ENCODE results near the gene ANGPTL5. TPM values are rescaled to one million over a fixed set of nuclear protein-coding genes. Genes with fewer than 3 reads are reported as not detected.
"Not testable (repeated sequence)": the region's sequence is repeated elsewhere in the genome, so short reads cannot be mapped to it uniquely, and the experiment has no call there.

Gene ANGPTL5
- total RNA-seq, 2 experiments from 2014 or later, result not detected

DNA sequence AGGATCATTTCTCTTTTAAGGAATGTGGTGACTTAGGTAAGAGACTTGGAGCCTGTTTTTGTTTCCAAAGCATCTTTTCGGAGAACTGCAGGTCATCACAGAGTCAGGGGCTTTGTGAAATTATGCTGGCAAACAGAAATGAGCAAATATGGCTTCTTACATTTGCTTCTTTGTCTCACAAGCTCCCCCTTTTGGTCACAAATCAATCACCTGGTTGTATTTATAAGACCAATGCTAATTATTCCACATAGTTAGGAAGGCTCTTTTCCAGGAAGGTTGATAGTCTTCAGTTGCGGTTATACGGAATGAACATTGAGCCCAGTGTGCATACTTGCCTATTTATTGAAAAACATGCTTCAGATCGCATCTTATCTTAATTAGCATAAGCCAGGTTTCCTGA is 36.1 kb downstream of the ANGPTL5 start:
- no peak overlapping the region for H3K4me3 Mint-ChIP-seq
- CTCF ChIA-PET, result interaction anchor here (0.6 to 1.8 kb wide), 5 partner anchors 17 to 127 kb away, joined by 3 to 10 read pairs (median 3); no protein-coding TSS in a partner anchor
- H3K9me3 Mint-ChIP-seq, result no peaks in the 10 kb centered on the region
- no peaks in the 10 kb centered on the region for H3K36me3 Mint-ChIP-seq (ENCODE audit: low read depth)
- no peak for DNase-seq
- intact Hi-C loops (cut with micrococcal nuclease), result no loop called here
- H3K27me3 Mint-ChIP-seq (ENCODE audit: low read depth), result peaks cover 12% of the 10 kb centered on the region
- no peaks in the 10 kb centered on the region for H3K4me1 Mint-ChIP-seq (ENCODE audit: low read depth)
- H3K27ac Mint-ChIP-seq, result no peak overlapping the region

DNA sequence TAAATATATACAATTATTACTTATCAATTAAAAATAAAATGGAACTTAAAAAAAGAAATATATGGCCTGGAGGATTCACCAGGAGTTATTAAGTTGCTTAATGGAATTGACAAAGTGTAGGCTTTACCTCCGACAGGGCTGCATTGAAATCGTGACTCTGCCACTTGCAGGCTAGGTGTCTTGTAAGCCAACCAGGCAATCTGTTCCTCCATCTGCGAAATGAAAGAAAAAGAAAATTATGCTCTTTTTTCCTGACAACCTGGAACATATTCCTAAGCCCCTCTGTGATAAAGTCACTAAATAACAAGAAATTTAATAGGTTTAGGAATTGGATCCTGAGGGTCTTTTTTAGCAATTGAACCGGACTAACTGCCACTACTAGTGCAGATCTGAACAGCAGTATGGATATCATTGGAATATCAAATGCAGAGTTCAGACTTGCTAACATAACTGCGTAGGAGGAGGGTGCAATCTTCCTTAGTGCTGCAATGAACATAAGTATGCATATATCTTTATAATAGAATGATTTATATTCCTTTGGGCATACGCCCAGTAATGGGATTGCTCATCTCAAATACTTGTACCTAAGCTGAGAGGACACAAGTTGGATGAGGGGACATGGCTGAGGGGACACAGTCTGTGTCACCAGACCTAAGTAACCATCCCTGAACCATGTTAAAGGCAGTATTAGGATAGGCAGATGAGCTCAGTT is 44.0 kb downstream of the ANGPTL5 start:
- no peaks in the 10 kb centered on the region for H3K9me3 Mint-ChIP-seq
- CTCF ChIA-PET, result interaction anchor here (0.7 to 1.1 kb wide), 2 partner anchors 11 to 136 kb away, joined by 3 read pairs; no protein-coding TSS in a partner anchor
- H3K27me3 Mint-ChIP-seq (ENCODE audit: low read depth), result no peaks in the 10 kb centered on the region
- no peak overlapping the region for H3K27ac Mint-ChIP-seq
- intact Hi-C loops (cut with micrococcal nuclease), result no loop called here
- no peaks in the 10 kb centered on the region for H3K36me3 Mint-ChIP-seq (ENCODE audit: low read depth)
- H3K4me3 Mint-ChIP-seq, result no peak overlapping the region
- no peak for DNase-seq
- no peaks in the 10 kb centered on the region for H3K4me1 Mint-ChIP-seq (ENCODE audit: low read depth)

DNA sequence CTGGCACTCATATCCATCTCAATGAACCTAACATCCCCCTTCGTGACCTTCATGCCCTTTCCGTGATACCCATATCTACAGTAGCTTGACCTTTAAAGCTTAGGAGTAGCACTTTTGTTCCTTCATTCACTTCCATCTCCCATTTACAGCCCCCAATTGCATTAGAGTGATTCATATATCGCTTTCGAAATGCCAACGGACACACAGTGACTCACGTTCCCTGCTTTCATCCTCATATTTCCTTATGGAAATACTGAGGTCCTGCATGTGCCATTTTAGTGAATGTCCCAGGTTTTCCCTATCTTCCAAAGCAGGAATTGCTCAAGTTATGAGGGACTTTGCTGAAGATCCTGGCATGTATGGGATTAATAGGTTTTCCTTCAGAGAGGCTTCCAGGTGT is 45.8 kb downstream of the ANGPTL5 start:
- CTCF ChIA-PET, result interaction anchor here (1.1 kb wide), 1 partner anchor 10 kb away, joined by 5 read pairs; no protein-coding TSS in a partner anchor
- no peaks in the 10 kb centered on the region for H3K4me1 Mint-ChIP-seq (ENCODE audit: low read depth)
- H3K27ac Mint-ChIP-seq, result no peak overlapping the region
- no peak overlapping the region for H3K4me3 Mint-ChIP-seq
- H3K36me3 Mint-ChIP-seq (ENCODE audit: low read depth), result no peaks in the 10 kb centered on the region
- no peaks in the 10 kb centered on the region for H3K9me3 Mint-ChIP-seq
- intact Hi-C loops (cut with micrococcal nuclease), result no loop called here
- no peaks in the 10 kb centered on the region for H3K27me3 Mint-ChIP-seq (ENCODE audit: low read depth)
- no peak for DNase-seq

GRCh38 chr11:101867951-101868350 is 48.4 kb downstream of the ANGPTL5 start:
- Mint-ChIP-seq H3K9me3 (no peaks in the 10 kb centered on the region), H3K4me3 (no peak overlapping the region), H3K4me1 (ENCODE audit: low read depth) (no peaks in the 10 kb centered on the region), H3K27me3 (ENCODE audit: low read depth) (no peaks in the 10 kb centered on the region), H3K36me3 (ENCODE audit: low read depth) (no peaks in the 10 kb centered on the region), H3K27ac (no peak overlapping the region)
- DNase-seq, result no peak
- intact Hi-C loops (cut with micrococcal nuclease), result no loop called here
- CTCF ChIA-PET, result no interaction called here

DNA sequence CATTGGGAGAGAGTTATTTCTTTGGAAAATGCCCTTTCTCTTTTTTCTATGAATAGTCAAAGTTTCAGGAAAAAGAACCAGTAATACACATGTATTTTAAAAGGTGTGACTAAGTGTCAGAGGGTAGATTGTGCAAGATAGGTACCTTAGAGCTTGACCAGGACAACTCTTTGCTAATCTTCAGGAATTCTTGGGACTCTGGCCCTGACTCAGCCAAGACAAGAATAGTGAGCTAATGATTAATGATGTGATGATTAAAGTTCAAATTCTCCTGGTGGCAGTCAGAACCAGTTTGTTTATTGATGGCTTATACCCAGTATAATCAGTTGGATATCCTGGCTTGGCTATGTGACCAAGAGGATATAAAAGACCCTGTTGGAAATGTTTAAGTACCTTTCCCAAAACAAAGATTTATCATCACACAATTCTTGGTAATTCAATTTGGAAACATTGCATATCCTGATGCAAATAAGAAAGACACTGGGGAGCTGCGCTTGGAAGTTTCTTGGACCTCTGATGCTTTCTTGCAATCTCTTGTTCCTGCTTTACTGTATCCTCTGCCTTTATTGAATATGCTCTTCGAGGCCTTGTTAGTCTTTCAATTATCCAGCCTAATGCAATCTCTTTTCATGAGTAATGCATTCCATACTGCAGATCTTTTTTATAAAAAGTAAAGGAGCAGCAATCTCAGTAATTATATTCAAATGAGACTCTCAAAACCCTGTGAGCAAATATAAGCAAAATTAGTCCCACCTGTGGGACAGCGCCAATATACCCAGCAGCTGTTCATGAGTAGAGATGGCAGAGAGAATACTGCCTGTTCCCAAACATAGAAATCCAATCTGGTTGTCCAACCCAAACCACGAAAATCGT is 49.5 kb downstream of the ANGPTL5 start:
- Mint-ChIP-seq H3K27ac (no peak overlapping the region), H3K4me1 (ENCODE audit: low read depth) (no peaks in the 10 kb centered on the region), H3K27me3 (ENCODE audit: low read depth) (peaks cover 8% of the 10 kb centered on the region), H3K36me3 (ENCODE audit: low read depth) (no peaks in the 10 kb centered on the region), H3K9me3 (no peaks in the 10 kb centered on the region), H3K4me3 (no peak overlapping the region)
- DNase-seq, result no peak
- intact Hi-C loops (cut with micrococcal nuclease), result no loop called here
- CTCF ChIA-PET, result no interaction called here

DNA sequence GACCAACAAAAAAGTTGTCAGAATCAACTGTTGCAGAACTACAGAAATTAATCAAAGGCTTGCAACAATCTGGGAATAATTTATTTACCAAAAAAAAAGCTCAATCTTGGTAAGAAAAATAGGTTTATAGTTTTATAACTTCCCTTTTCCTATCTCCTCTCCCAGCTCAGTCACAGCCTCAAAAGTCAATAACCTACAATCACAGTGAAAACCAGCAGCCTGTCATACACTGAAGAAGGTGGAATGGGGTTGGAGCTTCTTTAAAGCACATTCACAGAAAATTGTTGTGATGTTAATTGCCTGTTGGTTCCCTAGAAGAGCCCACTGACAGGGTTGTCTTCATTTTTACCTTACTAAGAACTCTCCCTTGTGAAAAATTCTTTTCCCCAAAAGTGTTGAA is 52.2 kb downstream of the ANGPTL5 start:
- intact Hi-C loops (cut with micrococcal nuclease), result no loop called here
- DNase-seq, result no peak
- no peak overlapping the region for H3K27ac Mint-ChIP-seq
- no peaks in the 10 kb centered on the region for H3K9me3 Mint-ChIP-seq
- CTCF ChIA-PET, result interaction anchor here (0.6 to 3.8 kb wide), 4 partner anchors 16 to 147 kb away, joined by 3 to 35 read pairs (median 3); no protein-coding TSS in a partner anchor
- no peak overlapping the region for H3K4me3 Mint-ChIP-seq
- H3K4me1 Mint-ChIP-seq (ENCODE audit: low read depth), result no peaks in the 10 kb centered on the region
- H3K27me3 Mint-ChIP-seq (ENCODE audit: low read depth), result peaks cover 8% of the 10 kb centered on the region
- H3K36me3 Mint-ChIP-seq (ENCODE audit: low read depth), result no peaks in the 10 kb centered on the region

GRCh38 chr11:101863361-101863760 is 53.0 kb downstream of the ANGPTL5 start:
- H3K27ac Mint-ChIP-seq, result no peak overlapping the region
- peaks cover 8% of the 10 kb centered on the region for H3K27me3 Mint-ChIP-seq (ENCODE audit: low read depth)
- no peaks in the 10 kb centered on the region for H3K9me3 Mint-ChIP-seq
- CTCF ChIA-PET, result interaction anchor here (1.7 to 3.8 kb wide), 2 partner anchors 17 to 144 kb away, joined by 3 to 35 read pairs; no protein-coding TSS in a partner anchor
- no peaks in the 10 kb centered on the region for H3K36me3 Mint-ChIP-seq (ENCODE audit: low read depth)
- intact Hi-C loops (cut with micrococcal nuclease), result no loop called here
- H3K4me1 Mint-ChIP-seq (ENCODE audit: low read depth), result no peaks in the 10 kb centered on the region
- H3K4me3 Mint-ChIP-seq, result no peak overlapping the region
- no peak for DNase-seq

DNA sequence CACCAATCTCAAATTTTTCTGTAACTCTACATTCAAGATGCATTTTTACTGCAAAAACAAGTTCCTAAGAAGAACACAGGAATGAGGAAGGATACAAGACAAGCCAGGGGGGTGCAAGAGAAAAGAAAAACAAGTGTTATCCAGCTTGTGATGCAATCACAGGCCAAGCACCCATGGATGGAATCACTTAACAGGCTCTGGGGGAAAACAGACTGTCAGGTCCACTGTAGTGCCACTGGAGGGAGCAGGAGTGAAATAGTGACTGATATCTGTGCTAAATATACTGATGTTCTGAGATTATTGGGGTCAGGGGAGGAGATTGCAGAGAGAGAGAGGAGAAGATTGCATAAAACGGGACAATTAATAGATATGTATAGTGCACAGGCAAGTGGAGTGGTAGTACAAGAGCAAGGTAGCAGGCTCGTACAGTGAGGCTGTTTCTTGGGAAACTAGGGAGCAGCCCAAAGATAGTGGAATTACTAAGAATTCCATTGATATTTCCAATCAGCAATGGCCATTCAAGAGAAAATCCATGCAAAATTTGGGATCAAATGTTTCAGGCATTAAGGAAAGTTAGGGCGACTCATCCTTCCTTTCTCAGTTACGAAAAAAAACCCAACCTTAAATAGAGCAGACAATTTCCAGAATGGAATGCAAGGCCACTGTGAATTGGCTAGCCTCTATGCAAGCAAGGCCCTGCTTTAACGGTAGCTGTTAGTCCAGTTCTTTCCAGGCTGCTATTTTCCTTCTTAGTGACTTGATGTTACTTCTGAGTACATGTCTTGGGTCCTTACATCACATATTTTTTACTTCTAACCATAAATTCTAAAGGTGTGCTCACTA is 53.7 kb downstream of the ANGPTL5 start:
- intact Hi-C loops (cut with micrococcal nuclease), result no loop called here
- no peaks in the 10 kb centered on the region for H3K9me3 Mint-ChIP-seq
- H3K36me3 Mint-ChIP-seq (ENCODE audit: low read depth), result no peaks in the 10 kb centered on the region
- H3K27ac Mint-ChIP-seq, result no peak overlapping the region
- H3K4me3 Mint-ChIP-seq, result no peak overlapping the region
- CTCF ChIA-PET, result interaction anchor here (1.7 to 4.3 kb wide), 5 partner anchors 12 to 166 kb away, joined by 3 to 122 read pairs (median 10); no protein-coding TSS in a partner anchor
- peaks cover 8% of the 10 kb centered on the region for H3K27me3 Mint-ChIP-seq (ENCODE audit: low read depth)
- no peaks in the 10 kb centered on the region for H3K4me1 Mint-ChIP-seq (ENCODE audit: low read depth)
- DNase-seq, result no peak

GRCh38 chr11:101860696-101861427 is 55.5 kb downstream of the ANGPTL5 start:
- CTCF ChIA-PET, result interaction anchor here (0.6 to 4.3 kb wide), 24 partner anchors 9 to 805 kb away, joined by 3 to 122 read pairs (median 4); no protein-coding TSS in a partner anchor
- Mint-ChIP-seq H3K4me1 (ENCODE audit: low read depth) (no peaks in the 10 kb centered on the region), H3K27me3 (ENCODE audit: low read depth) (peaks cover 8% of the 10 kb centered on the region), H3K27ac (no peak overlapping the region), H3K9me3 (no peaks in the 10 kb centered on the region), H3K4me3 (no peak overlapping the region), H3K36me3 (ENCODE audit: low read depth) (no peaks in the 10 kb centered on the region)
- peak; percentile 37 for DNase-seq
- intact Hi-C loops (cut with micrococcal nuclease), result loop anchor here (1.0 to 2.0 kb wide), 3 partner anchors 54 to 408 kb away; partner anchors contain the start of gene CEP126

DNA sequence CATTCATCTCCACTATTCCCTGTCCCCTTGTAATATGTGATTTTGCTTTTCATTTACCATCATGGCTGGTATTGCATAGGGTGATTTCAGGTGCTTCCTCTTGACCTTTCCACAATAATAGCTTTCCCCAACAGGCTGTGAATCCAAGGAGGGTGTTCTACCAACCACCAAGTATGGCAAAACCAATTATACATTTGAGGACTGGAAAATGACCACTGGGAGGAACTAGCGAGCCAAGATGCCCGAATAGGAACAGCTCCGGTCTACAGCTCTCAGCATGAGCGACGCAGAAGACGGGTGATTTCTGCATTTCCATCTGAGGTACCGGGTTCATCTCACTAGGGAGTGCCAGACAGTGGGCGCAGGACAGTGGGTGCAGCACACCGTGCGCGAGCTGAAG is 64.1 kb downstream of the ANGPTL5 start:
- intact Hi-C loops (cut with micrococcal nuclease); H3K36me3 Mint-ChIP-seq (ENCODE audit: low read depth); H3K4me3 Mint-ChIP-seq; H3K9me3 Mint-ChIP-seq; H3K4me1 Mint-ChIP-seq (ENCODE audit: low read depth); DNase-seq; H3K27ac Mint-ChIP-seq: not testable (repeated sequence)
- peaks cover 13% of the 10 kb centered on the region for H3K27me3 Mint-ChIP-seq (ENCODE audit: low read depth)
- CTCF ChIA-PET, result interaction anchor here (0.6 kb wide), 1 partner anchor 1433 kb away, joined by 3 read pairs; no protein-coding TSS in a partner anchor

GRCh38 chr11:101848262-101848661 is 68.1 kb downstream of the ANGPTL5 start:
- no peak overlapping the region for H3K4me3 Mint-ChIP-seq
- no peaks in the 10 kb centered on the region for H3K4me1 Mint-ChIP-seq (ENCODE audit: low read depth)
- intact Hi-C loops (cut with micrococcal nuclease), result loop anchor here (2.0 kb wide), 1 partner anchor 1271 kb away; no protein-coding TSS in a partner anchor
- H3K27me3 Mint-ChIP-seq (ENCODE audit: low read depth), result peaks cover 8% of the 10 kb centered on the region
- CTCF ChIA-PET, result interaction anchor here (1.2 to 1.3 kb wide), 3 partner anchors 12 to 391 kb away, joined by 3 to 4 read pairs (median 3); no protein-coding TSS in a partner anchor
- H3K27ac Mint-ChIP-seq, result no peak overlapping the region
- DNase-seq, result no peak
- H3K9me3 Mint-ChIP-seq, result no peaks in the 10 kb centered on the region
- H3K36me3 Mint-ChIP-seq (ENCODE audit: low read depth), result no peaks in the 10 kb centered on the region
